HG03378 (cell line): ENCODE results near the gene CNTFR.

Source experiments
- ATAC-seq: cut with Tn5 transposase; IDR thresholded peaks from one replicate; pipeline ENCODE4 v1.9.1; 2021; ENCODE audit warnings: mild to moderate bottlenecking, moderate library complexity; ENCODE audit not compliant: unreplicated experiment

CNTFR gene

GRCh38 chr9:34590381-34591247 lies 1.1 kb upstream of the CNTFR start:
- no peak for ATAC-seq

GRCh38 chr9:34588671-34589635 lies 571 bp downstream of the CNTFR start:
- ATAC-seq, result no peak

- no peak for ATAC-seq
Measured at GRCh38 chr9:34587271-34587670, 2.3 kb downstream of the CNTFR start.

GRCh38 chr9:34585946-34586669 lies 3.4 kb downstream of the CNTFR start:
- ATAC-seq, result no peak

GRCh38 chr9:34584970-34585369 lies 4.6 kb downstream of the CNTFR start:
- no peak for ATAC-seq

- no peak for ATAC-seq
Measured at GRCh38 chr9:34582787-34583186, 6.7 kb downstream of the CNTFR start.

- no peak for ATAC-seq
Measured at GRCh38 chr9:34581318-34581717, 8.2 kb downstream of the CNTFR start.

GRCh38 chr9:34580358-34580757 lies 9.2 kb downstream of the CNTFR start:
- no peak for ATAC-seq

GRCh38 chr9:34579808-34580163 lies 9.7 kb downstream of the CNTFR start:
- ATAC-seq, result no peak

GRCh38 chr9:34579104-34579807 lies 10.3 kb downstream of the CNTFR start:
- no peak for ATAC-seq

- no peak for ATAC-seq
Measured at GRCh38 chr9:34578241-34579103, 11.1 kb downstream of the CNTFR start.

- no peak for ATAC-seq
Measured at GRCh38 chr9:34577400-34578240, 11.9 kb downstream of the CNTFR start.

- no peak for ATAC-seq
Measured at GRCh38 chr9:34576597-34577399, 12.7 kb downstream of the CNTFR start.

- ATAC-seq, result no peak
Measured at GRCh38 chr9:34575862-34576596, 13.5 kb downstream of the CNTFR start.

- ATAC-seq, result no peak
Measured at GRCh38 chr9:34575241-34575640, 14.3 kb downstream of the CNTFR start.

GRCh38 chr9:34574571-34574970 lies 15.0 kb downstream of the CNTFR start:
- ATAC-seq, result no peak
